ENCODE measurements around the gene ITPR3.

Gene ITPR3

DNA sequence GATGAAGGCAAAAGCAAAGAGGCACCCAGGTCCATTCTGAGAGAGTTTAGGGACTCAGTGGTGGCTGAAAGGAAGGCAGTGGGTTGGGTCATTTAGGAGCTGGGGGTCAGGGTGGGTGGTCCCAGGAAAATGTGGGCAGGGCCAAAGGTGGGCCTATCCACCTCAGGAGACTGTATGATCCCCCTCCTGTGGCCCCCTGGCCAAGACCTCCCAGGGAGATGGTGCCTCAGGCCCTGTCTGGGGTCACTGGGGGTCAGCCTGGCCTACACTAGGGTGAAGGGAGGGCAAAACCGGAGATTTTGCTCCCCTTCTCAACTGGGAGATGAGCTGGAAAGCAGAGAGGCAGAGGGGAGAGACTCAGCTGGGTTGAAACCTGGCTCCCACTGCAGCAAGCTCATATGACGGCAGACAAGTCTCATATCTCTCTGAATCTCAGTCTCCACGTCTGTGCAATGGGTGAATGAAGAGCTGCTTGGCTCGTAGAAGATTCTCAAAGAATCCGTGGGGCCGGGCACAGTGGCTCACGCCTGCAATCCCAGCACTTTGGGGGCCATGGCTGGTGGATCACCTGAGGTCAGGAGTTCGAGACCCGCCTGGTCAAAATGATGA is 29.6 kb upstream of the ITPR3 start:
- no peak for DNase-seq

DNA sequence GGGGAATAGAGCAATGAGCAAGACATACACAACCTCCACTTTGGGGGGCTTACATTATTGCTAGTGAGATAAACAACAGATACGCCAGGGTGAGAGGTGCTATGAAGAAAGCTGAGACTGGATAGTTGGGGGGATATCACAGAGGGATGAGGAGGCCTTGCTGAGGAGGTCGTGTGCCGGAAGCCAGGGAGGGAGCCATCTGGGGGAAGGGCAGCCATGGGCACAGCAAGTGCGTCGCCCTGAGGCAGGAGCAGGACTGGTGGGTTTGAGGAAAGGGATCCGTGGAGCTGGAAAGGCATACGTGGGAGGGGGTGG is 28.9 kb upstream of the ITPR3 start:
- DNase-seq = no peak

DNA sequence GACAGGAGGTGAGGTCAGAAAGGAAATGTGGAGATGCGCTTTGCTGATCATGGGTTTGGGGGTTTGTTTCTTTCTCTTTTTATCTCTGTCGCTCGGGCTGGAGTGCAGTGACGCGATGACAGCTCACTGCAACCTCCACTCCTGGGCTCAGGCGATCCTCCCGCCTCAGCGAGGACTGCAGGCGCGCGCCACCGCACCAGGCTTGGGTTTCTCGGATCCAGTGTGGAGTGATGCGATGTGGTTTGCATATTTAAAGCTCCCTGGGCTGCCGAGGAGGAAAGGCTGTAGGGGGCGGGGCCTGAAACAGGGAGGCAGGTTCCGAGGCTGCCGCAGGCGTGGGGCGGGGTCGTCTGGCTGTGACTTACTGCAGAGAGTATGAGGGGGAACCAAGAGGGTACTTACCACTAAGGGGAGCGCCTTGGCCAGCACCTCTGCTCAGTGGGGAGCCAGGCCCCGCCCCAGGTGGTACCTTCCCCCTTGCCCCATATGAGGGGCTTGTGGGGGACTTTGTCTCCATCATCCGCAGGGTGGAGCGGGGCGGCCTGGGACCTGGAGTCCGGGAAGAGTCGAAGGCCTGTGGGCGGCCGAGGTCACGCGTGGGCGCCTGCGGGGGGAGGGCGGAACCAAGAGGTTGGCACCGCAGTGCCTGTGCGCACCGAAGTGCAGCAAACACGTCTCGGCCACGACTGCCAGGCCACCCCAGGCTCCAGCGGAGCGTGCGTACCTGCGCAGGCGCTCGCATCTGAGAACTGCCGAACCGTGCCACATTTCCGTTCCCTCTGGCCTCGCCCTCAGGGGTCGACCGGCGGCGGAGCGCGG is 28.3 kb upstream of the ITPR3 start:
- DNase-seq = peak; percentile 66

DNA sequence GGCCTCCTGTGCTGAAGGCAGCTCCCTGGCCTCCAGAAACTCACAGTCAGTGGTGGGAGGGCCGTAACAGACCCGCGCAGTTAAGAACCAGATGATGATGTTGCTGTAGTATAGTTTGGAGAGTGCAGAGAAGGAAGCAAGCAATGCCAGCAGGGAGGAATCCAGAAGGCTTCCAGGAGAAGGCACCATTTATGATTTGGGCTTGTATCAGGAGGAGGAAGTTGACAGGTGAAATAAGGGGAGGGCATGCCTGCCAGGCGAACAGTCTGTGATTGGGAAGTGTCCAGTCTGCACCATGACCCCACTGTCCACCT is 27.8 kb upstream of the ITPR3 start:
- DNase-seq = no peak

DNA sequence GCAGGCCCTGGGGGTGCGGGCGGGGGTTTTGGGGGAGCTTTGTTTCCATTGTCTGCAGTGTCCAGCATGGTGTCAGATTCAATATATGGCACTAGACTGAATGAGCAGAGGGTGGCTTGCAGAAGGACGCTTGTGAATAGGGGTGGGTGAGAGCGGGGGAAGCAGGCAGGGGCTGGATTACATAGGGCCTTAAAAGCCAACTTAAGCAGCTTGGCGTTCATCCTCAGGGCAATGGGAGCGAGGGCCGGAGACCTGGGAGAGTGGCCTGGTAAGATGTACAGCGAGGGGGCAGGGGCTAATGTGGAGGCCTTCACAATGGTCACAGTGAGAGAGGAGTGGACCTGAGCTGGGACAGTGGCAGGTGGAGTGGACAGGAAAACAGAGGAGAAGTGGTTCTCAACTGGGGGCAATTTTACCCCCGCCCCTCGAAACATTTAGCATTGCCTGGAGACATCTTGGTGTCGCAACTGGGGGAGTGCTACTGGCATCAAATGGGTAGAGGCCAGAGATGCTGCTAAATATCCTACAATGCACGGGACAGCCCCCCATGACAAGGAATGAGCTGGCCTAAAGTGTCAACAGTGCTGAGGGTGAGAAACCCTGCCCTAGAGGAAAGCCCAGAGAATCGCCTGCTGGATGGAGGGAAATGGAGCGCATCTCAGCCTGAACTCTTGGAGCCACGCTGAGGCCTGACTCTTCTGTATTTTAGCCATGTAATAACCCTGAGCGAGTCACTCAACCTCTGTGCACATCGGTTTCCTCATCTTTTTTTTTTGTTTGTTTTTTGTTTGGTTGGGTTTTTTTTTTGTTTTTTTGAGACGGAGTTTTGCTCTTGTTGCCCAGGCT is 25.9 kb upstream of the ITPR3 start:
- no peak for DNase-seq

DNA sequence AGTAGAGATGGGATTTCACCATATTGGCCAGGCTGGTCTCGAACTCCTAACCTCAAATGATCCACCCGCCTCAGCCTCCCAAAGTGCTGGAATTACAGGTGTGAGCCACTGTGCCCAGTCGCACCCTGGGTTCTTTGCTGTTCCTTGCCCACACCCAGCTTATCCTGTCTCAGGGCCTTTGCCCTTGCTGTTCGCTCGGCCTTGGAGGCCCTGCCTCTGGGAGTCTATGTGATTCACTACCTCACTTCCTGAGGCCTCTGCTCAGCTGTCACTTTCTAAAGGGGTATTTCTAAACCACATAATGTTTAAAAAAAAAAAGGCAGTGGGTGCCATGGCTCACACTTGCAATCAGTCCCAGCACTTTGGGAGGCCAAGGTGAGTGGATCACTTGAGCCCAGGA is 24.2 kb upstream of the ITPR3 start:
- peak; percentile 37 for DNase-seq

DNA sequence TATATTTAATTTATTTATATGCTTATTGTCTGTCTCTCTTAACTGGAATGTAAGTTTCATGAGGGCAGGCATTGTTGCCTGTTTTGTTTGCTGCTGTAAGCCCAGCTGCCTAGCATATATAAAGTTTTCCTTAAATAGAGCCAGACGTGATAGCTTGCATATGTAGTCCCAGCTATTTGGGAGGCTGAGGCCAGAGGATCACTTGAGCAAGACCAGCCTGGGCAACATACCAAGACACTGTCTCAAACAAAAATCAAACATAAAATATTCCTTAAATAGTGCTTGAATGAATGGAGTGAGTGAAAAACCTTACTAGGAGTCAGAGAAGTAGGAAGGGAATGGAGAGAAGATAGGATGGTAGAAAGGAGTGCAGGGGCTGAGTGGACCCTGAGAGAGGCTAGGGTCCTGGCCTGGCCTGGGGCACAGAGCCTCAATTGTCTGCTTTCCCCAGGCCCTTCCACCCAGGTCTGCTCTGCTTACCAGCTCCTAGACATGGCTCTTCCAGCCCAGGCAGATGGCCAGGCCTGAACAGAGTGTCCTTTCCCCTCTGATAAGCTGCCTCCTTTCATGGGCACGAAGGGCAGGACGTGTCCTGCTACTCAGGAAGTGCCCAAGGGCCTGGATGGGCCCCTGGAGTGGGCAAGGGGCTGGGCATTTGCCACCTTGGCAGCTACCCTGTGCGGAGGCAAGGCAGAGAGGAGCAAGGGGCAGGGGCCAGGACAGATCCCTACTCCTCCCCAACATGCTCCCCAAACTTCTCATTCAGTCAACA is 23.4 kb upstream of the ITPR3 start:
- DNase-seq = no peak

DNA sequence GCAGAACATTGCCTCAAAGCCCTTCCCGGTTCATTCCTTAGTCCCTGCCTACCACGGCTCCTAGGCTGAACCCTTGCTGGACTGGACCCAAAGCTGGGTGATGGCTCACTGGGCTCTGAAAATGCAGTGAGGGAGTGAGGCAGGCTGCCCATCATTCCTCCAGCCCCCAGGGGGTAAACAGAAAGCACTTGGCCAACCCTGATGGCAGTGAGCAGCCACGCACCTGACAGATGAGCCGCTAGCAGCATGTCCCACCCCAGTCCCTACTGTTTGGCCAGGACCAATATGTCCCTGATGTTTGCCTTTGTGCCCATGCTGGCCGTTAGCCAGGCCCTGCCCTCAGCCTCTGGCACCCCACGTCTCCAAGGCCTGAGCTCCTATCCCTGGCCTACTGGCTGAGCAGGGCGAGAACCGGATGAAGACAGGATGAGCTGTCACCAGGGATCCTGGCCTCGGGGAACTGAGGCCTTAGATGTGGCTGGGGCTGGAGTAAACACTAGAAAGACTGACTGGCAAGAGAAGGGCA is 21.6 kb upstream of the ITPR3 start:
- DNase-seq = no peak

DNA sequence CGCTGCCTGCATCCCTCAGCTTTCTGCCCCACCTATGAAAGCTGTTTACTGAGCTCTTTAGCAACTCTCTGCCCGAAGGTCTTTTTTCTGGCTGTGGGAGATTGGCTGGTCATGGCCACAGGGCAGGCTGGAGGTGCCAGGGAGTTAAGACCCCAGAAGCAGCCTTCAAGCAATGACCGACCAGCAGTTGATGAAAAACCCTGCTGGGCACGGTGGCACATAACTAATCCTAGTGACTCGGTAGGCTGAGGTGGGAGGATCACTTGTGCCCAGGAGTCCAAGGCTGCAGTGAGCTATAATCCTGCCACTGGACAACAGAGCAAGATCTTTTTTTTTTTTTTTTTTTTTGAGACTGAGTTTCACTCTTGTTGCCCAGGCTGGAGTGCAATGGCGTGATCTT is 20.4 kb upstream of the ITPR3 start:
- DNase-seq = no peak

DNA sequence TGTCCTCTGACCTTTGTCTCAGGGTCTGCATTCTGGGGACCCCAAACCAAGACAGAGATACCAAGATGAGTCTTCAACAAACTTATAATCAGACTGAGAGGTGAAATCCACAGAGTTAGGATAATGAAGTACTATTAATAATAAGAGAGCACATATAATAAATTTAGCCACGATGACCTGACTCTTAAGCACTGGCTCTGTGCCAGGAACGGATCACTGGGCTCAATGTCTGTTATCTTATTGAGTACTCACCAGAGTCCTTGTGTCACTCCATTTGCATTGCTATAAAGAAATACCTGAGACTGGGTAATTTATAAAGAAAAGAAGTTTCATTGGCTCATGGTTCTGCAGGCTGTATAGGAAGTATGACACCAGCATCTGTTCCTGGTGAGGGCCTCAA is 18.9 kb upstream of the ITPR3 start:
- no peak for DNase-seq

DNA sequence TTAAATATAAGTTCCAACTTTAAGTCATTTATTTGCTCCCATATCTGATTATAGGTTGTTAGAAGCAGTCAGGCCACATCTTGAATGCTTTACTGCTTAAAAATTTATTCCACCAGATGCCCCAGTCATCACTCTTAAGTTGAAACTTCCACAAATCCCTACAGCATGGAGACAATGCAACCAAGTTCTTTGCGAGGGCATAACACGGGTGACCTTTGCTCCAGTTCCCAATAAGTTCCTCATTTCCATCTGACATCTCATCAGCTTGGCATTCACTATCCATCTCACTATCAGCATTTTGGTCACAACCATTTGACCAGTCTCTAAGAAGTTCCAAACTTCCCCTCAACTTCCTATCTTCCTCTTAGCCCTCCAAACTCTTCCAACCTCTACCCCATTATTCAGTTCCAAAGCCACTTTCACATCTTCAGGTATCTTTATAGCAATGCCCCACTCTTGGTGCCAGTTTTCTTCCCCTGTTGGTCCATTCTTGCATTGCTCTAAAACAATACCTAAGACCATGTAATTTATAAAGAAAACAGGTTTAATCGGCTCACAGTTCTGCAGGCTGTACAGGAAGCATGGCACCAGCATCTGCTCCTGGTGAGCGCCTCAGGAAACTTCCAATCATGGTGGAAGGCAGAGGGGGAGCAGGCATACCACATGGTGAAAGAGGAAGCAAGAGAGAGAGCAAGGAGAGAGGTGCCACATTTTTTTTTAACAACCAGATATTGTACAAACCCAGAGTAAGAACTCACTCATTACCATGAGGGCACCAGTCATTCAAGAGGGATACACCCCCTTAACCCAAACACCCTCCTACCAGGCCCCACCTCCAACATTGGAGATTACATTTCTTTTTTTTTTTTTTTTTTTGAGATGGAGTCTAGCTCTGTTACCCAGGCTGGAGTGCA is 15.9 kb upstream of the ITPR3 start:
- DNase-seq = no peak

DNA sequence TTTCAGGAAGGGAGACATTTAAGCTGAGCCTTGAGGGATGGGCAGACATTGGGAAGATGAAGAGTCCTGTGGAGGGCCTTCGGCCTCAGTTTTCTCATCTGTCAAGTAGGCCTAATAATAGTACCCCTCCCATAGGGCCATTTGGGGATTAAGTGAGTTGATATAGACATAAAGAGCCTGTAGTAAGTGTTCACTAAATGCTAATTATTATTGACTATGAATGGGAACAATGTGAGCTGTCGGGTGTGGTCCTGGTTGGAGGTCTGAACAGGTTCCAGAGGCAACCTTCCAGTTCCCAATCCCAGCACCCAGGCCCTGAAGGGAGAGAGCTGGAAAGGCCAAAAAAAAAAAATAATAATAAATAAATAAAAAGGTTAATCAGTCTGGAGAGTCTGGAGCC is 14.5 kb upstream of the ITPR3 start:
- no peak for DNase-seq

DNA sequence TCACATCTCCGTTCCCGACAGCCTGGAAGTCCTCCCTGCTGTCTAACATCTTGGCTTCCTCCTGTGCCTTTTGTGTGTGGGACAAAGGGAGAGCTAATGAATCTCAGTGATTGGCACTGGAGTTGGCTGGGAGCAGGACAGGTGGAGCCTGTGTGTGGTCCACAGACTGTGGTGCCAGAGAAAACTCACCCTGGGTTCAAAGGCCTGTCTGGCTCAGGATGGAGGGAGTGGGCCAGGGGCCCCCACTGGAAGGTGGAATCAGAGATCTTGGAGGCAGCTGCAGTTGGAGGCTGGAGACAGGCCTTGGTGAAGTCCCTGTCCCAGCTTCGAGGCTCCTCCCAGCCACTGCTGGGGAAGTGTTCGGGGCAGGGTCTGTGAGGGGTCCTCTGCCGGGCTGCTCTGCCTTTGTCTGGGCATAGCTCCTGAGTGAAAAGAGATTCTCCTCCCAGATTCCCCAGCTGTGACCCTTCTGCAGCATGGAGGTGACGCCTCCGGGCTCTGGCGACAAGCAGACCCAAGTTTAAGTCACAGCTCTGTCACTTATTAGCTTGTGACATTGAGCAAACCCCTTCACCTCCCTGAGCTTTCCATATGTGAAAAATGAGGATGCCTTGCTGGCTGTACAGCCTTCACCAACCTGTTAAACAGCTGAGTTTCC is 13.9 kb upstream of the ITPR3 start:
- no peak for DNase-seq

DNA sequence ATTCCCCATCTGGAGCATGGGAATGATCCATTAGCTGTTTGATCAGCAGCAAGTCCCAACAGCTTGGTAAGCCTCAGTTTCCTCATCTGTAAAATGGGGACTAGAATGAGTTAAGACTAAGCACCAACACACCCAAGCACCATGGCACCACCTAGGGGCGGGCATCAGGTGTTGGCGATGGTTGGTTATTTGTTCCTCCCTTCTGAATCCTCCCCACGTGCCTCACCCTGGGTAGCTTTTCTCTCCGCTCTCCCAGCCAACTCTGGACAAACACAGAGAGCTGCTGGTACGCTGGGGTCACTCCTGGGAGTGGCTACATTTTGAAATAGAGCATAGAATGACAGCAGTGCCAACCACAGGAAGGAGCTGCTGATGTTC is 13.3 kb upstream of the ITPR3 start:
- DNase-seq = peak; percentile 59

DNA sequence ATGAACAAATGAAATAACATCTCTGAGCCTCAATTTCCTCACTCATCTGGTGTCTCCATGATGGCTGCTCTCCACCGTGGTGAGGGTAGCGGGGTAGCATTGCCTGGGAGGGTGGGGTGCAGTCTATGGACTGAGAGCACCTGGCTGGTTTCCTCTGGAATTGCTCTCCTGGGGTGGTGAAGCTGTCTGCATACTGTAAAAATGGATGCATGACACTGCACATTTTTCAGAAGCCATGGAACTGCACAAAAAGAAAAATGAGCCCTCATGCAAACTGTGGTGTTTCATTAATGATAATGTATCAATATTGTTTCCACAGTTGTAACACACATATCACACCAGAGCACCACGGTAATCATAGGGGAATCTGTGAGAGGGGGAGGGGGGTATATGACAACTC is 12.1 kb upstream of the ITPR3 start:
- no peak for DNase-seq

DNA sequence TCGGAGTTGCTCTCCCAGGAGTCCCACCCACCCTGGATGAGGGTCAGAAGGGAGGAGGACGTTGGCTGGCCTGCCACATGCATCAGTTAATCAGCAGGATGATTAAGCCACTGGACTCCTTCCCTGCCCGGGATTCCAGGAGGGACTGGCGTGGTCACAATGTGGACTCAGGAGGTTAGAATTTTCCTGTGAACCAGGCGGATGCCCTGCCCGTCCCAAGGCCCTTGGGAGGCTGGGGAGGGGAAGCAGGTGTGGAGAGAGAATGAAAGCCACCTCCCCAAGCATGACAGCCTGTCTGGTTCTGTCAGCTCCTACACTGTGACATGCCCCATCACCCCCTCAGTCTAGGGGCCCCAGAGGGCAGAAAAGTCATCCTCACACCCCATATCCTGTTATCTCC is 11.6 kb upstream of the ITPR3 start:
- DNase-seq = no peak

DNA sequence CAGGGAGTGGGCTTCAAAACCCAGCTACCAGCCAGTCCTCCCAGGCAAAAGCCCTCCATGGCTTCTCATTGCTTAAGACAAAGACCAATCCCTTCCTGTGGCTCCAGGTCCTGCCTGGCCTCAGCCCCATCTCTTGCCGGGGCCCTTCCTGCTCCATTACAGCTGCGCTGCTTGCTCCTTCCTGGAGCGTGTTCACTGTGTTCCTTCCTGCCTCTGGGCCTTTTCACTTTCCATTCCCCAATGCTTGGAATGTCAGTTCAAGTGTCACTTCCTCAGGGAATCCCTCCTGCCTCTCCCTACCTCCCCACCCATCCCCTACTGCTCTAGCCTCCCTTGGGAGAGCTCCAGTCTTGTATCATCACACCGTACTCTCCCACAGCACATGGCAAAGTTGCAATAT is 11.1 kb upstream of the ITPR3 start:
- DNase-seq = no peak

DNA sequence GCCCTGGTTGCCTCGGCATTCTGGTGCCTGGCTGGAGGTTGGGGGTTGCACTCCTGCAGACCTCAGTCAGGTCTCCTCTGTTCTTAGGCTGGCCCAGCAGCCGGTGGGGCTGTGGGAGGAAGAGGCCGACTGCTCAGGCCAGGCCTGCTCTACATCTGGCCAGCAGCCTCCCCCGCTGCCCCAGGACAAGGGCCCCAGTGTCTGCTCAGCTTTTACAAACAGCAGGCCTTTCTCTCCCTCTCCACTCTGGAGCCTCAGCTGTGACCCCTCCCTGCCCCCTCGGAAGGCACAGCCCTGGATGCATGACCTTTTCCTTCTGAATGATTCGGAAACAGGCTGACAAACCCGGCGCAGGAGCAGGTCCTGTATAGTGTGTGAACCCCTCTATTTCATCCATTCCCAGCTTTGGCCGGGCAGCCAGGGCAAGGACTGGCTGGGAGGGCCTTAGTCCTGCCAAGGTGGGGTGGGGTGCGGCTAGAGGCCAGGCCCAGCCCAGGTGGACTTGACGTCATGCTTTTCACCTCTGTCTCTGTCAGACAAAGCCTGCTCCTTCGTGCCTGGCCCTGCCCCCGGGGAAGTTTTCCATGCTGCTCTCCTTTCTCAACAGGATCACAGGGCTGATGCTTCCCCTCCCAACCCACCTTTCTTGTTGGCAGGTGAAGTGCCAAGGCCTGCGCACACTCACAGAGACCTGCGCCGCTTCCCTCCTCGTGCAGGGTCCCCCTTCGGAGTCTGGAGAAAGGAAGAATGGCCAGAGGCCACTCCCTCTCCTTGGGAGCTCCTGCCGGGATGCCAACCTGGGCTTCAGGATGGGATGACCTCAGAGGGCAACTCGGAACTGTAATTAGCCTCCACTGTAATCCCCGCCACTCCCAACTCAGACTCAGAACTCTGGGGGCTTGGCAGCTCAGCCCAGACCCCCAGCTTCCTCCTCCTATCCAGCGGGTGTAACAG is 10.1 kb upstream of the ITPR3 start:
- DNase-seq = no peak

DNA sequence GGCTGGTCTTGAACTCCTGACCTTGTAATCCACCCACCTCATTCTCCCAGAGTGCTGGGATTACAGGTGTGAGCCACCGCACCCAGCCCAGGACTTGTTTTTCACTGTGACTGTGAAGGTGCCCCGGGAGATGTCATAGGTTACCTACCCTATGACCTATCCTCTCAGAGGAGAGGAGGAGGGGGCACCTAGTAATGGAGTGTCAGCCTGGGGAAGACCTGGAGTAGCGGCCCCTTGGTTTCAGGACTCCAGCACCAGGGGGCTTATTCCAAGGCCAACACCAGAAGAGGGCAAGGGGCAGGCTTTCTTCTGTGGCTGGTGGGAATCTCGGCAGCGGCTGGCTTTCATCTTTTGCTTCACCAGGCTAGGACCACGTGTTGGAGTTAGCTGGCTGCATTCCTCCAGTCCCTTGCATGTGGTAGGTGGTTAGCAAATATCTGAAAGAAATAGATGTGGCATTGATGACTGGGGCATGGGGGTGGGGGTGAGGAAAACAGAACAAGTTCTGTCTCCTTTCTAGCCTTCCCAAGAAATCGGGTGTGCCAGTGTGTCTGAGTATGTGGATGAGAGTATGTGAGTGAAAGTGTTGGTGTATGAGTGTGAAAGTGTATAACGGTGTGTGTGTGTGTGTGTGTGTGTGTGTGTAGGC is 7.9 kb upstream of the ITPR3 start:
- no peak for DNase-seq

DNA sequence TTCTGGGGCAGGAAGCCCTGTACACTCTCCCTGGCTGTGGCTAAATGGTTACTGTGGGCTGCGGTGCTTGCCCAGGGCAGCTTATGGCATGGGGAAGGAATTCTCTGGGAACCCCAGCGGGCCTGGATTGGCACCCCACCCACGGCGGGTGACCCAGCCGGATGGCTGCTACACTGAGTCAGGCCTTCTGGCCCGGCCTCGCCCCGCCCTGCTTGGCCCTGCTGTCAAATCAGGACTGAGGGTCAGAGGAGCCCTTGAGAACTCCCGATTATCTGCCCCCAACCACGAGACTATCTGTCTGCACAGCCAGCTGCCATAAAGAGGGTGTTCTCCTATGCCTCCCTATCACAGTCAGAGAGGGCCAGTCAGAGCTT is 7.3 kb upstream of the ITPR3 start:
- no peak for DNase-seq
